Stimulated activated CD8-positive, alpha-beta memory T cell treated with anti-CD3 and anti-CD28 coated beads, Interleukin-12 subunit alpha, Interleukin-12 subunit beta, amount 100 ng/mL, for 24 hours (primary cell): ENCODE measurements around the gene EEF1A1.
"Not testable (repeated sequence)": the region's sequence is repeated elsewhere in the genome, so short reads cannot be mapped to it uniquely, and the experiment has no call there.

Experiments
- DNase-seq: peaks from one replicate; pipeline ENCODE4 v3.0.0-alpha.2; 2020; ENCODE audit errors: extremely low read depth

EEF1A1 gene

DNA sequence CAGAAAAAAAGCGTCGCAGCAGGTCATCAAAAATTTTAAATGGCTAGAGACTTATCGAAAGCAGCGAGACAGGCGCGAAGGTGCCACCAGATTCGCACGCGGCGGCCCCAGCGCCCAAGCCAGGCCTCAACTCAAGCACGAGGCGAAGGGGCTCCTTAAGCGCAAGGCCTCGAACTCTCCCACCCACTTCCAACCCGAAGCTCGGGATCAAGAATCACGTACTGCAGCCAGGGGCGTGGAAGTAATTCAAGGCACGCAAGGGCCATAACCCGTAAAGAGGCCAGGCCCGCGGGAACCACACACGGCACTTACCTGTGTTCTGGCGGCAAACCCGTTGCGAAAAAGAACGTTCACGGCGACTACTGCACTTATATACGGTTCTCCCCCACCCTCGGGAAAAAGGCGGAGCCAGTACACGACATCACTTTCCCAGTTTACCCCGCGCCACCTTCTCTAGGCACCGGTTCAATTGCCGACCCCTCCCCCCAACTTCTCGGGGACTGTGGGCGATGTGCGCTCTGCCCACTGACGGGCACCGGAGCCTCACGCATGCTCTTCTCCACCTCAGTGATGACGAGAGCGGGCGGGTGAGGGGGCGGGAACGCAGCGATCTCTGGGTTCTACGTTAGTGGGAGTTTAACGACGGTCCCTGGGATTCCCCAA, at the start of gene EEF1A1:
TSS of gene EEF1A1 (minus strand) at position 345 of the 663 bp plus-strand sequence. CDS start 1,006 bp downstream, outside the sequence.
- peak; percentile 99 for DNase-seq

DNA sequence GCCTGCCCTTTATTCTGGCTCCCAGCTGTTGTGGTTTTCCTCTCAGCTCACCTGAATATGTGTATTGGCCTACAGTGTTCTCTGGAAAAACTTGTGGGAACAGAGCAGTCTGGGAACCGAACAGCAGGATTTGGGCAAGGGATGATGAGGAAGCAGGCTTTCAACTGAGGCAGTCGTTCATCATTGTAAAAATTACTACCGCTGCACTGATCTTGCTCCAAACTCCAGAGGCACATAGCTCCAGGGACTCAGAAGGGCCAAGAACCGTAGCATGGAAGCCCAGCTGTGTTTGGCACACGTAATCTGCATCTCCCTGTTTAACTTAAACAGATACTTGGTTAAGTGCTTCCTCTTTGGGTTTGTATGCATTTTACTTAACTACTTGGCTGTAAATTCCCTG, 48.3 kb upstream of the EEF1A1 start:
- no peak for DNase-seq

DNA sequence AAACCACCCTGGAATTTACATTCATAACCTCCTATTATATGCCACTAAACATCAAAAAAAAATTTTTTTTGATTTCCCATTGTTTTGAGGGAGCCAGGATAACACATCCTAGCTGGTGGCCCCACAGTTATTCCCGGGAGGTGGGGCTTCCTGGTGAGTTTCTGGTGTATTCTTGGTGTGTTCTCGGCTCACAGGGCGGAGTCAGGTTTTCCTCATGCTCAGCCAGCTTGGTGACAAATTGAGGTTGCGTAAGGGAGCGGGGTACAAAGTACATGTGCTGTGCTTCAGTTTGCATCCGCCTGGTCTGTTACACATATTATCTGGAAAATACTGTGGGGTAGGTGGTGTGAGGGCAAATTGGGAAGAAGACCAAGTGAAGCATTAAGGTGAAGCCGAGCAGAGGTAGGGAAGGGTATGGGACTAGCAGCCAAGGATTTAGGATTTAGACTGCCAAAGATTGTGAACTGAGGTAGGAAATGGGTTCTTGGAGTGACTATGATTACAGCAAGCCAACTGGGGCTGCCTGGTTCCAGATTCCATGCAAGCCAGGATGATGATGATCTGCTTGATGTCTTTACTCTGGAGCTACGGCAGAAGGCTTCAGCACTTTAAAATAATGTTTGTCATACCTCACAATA, 46.2 kb upstream of the EEF1A1 start:
- no peak for DNase-seq

GRCh38 chr6:73566486-73566871, 45.6 kb upstream of the EEF1A1 start:
- DNase-seq: not testable (repeated sequence)

- no peak for DNase-seq
These were observed 45.1 kb upstream of the EEF1A1 start for GRCh38 chr6:73565767-73566485.

- DNase-seq: no peak
These were observed 43.9 kb upstream of the EEF1A1 start for GRCh38 chr6:73564578-73565345.

GRCh38 chr6:73562558-73562957, 41.7 kb upstream of the EEF1A1 start:
- no peak for DNase-seq

- DNase-seq: no peak
These were observed 40.1 kb upstream of the EEF1A1 start for GRCh38 chr6:73560853-73561407.

DNA sequence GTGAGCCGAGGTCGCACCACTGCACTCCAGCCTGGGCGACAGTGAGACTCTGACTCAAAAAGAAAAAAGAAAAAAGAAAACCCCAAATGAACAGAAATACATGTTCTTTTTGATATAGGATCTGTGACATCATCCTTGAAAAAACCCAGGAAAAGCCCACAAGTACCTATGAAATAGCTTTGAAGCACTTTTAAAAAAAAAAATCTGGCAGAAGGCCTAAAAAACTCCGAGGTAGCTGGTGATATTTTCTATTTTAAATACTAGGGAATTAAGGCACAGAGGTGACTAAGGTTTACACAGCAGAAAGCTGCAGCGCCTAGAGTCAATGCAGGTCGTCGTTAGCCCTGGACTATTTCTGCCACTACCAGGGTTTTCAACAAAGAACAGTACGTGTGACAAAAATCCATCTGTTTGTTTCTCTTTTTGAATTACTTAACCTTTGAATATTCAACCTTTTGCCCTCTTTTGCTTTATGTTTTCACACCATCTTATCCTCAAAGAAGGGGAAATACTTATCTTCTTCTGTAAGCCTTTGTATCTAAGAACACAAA, 39.4 kb upstream of the EEF1A1 start:
- DNase-seq: no peak

GRCh38 chr6:73559399-73559794, 38.6 kb upstream of the EEF1A1 start:
- DNase-seq: not testable (repeated sequence)

- DNase-seq: no peak
These were observed 38.0 kb upstream of the EEF1A1 start for GRCh38 chr6:73558624-73559398.

- DNase-seq: no peak
These were observed 36.0 kb upstream of the EEF1A1 start for GRCh38 chr6:73556836-73557235.

DNA sequence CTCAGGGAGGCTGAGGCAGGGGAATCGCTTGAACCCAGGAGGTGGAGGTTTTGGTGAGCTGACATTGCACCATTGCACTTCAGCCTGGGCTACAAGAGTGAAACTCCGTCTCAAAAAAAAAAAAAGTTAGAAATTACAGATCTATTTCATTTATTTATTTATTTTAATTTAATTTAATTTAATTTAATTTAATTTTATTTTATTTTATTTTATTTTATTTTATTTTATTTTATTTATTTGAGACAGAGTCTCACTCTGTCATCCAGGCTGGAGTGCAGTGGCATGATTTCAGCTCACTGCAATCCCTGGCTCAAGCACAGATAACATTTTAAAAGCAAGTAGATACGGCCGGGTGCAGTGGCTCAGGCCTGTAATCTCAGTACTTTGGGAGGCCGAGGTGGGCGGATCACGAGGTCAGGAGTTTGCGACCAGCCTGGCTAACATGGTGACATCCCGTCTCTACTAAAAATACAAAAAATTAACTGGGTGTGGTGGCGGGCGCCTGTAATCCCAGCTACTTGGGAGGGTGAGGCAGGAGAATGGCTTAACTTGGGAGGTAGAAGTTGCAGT, 34.6 kb upstream of the EEF1A1 start:
- DNase-seq: not testable (repeated sequence)

- not testable (repeated sequence) for DNase-seq
These were observed 30.3 kb upstream of the EEF1A1 start for GRCh38 chr6:73551115-73551514.

DNA sequence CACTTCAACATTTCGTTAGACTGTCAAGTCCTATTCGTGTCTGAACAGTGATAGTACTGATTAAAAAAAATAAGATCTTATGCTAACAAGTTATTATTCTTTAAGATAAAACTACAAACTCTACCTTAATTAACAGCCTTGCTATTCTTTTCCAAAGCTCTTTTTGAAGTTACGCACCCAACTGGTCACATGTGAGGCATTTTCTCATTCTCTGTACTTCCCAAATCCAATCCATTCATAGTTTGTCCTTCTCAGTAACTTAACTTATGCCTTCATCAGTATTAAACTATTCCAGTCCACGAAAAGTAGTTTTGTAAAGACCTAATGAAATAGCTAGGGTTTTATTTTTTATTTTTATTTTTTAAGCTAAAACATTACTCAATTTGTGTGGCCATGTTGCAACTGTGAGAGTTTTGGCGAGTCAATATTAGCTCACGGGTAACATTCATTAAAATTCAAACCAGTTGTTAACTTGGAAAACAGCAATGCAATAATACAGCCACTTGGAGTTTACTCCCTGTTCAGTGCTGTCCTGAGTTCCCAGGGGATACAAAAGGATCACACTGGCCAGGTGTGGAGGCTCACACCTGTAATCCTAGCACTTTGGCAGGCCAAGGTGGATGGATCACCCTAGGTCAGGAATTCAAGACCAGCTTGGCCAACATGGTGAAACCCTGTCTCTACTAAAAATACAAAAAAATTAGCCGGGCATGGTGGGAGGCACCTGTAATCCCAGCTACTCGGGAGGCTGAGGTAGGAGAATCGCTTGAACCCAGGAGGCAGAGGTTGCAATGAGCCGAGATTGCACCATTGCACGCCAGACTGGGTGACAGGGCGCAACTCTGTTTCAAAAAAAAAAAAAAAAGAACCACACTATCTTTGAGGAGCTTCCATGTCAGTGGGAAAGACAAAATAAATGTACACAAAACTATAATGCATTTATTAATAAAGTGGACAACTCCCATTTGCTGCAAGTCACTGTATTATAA, 27.9 kb upstream of the EEF1A1 start:
- no peak for DNase-seq

DNA sequence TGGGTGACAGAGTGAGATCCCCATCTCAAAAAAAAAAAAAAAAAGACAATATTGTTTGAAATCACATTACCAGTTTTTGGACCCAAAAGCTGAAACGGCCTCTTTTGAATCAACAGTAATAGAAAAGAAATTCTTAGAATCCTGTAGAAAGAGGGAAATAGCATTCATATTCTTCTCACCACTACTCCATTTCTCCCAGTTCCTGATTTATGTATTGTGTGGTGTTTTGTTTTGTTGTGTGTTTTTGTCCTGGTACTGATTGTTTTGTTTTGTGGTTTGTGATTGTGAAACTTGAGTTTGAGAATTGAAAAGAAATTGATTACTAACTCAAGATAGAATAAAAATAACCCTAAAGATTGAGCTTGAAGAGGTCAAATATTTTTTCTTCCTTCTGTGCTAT, 26.2 kb upstream of the EEF1A1 start:
- DNase-seq: no peak

- DNase-seq: no peak
These were observed 22.1 kb upstream of the EEF1A1 start for GRCh38 chr6:73542891-73543290.

DNA sequence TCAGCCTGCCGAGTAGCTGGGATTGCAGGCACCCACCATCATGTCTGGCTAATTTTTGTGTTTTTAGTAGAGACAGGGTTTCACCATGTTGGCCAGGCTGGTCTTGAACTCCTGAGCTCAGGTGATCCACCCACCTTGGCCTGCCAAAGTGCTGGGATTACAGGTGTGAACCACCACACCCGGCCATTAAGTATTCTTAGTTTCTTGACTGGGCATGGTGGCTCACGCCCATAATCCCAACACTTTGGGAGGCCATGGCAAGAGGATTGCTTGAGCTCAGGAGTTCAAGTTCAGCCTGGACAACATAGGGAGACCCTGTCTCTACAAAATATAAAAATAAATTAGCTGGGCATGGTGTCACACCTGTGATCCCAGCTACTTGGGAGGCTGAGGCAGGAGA, 21.6 kb upstream of the EEF1A1 start:
- not testable (repeated sequence) for DNase-seq

GRCh38 chr6:73538116-73538779, 17.4 kb upstream of the EEF1A1 start:
- no peak for DNase-seq
